ENCODE data around the gene LENG8.

DNA sequence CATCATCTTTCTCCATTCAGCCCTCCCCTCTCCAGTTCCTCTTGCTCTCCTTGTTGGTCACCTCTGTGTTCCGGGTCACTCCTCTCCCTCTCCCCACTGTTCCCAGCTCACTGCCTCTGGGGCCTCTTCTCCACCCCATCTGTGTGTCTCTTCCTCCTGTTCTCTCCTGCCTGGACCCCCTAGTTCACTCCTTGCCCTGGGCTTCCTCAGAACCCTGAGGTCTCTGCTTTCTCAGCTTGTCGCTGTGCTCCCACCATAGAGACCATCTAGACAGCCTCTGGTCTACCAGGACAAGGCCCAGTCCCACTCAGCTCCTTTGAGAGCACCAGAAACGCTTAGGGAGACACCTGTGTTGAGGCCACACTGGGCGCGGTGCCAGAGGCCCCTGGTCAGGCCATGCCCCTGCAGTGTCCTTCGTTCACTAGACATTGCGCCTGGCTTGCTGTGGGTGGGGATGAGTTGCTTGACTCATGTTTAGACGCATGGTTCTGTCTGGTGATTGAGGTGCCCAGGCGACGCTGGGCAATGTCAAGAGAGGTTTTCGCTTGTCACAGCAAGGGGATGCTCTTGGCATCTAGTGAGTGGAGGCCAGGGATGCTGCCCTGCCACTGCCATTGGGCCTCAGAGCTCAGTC is 9.8 kb downstream of the LENG8 start:
- TF ChIP-seq EZH2 (IDR thresholded peaks at IDR 0.05; ENCODE audit: borderline replicate concordance, low read depth, low read length, severe bottlenecking), result no peak
- TF ChIP-seq, protein P1, sequence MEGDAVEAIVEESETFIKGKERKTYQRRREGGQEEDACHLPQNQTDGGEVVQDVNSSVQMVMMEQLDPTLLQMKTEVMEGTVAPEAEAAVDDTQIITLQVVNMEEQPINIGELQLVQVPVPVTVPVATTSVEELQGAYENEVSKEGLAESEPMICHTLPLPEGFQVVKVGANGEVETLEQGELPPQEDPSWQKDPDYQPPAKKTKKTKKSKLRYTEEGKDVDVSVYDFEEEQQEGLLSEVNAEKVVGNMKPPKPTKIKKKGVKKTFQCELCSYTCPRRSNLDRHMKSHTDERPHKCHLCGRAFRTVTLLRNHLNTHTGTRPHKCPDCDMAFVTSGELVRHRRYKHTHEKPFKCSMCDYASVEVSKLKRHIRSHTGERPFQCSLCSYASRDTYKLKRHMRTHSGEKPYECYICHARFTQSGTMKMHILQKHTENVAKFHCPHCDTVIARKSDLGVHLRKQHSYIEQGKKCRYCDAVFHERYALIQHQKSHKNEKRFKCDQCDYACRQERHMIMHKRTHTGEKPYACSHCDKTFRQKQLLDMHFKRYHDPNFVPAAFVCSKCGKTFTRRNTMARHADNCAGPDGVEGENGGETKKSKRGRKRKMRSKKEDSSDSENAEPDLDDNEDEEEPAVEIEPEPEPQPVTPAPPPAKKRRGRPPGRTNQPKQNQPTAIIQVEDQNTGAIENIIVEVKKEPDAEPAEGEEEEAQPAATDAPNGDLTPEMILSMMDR (IDR thresholded peaks at IDR 0.05; ENCODE audit: borderline replicate concordance, extremely low read depth, low read length, poor library complexity, severe bottlenecking), result no peak
